ENCODE results near the gene PDZRN3.
A peak's percentile ranks its signal among the peaks of the same experiment; 100 is the strongest.

The PDZRN3 gene

DNA sequence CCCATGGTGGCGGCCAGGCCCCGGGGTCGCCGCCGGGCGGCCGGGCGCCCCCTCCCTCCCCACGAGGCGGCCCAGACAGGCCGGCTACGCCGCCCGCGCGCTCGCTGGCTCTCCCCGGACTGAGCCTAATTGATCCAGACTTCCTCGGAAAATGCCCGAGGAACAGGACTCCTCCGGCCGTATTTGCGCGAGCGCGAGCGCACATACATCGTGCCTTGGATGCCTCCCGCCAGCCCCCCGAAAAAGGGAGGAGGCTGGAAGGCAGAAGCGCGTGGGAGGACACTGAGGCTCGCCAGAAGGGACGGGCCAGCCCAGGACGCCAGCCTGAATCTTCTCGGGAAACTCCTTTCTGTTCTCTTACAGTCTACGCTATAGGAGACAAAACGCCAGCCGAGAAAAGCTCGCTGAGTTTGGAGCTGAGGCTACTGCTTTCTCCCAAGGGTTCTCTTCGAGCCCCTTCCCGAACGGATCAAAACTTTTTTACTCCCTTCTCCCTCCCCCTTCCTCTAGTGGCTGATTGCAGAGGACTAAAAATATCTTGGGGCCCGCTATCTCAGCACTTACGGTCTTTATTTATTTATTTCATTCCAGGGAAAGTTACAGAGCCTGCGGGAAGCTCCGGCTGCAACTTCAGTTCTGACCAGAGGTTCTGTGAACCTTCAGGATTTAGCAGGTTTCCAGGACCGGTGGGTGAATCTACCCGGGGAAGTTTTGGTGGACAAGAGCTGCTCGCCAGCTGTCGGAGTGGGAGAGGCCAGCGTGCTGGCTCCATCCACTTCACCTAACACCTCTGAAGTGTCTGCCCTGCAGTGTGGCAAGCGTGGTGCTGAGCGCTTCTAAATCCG is at the start of gene PDZRN3:
TSS of gene PDZRN3 (minus strand) at position 121 of the 845 bp plus-strand sequence.
- no peaks in the 10 kb centered on the region for H3K36me3 ChIP-seq (ENCODE audit: control insufficient read depth, insufficient read depth, low read length)
- H3K9ac ChIP-seq (ENCODE audit: low read length), result peak within 1 kb of the TSS; percentile 64
- H3K9me3 ChIP-seq (ENCODE audit: control insufficient read depth, low read length), result no peaks in the 10 kb centered on the region
- H3K4me3 ChIP-seq (ENCODE audit: low read length), result peak within 1 kb of the TSS; percentile 50
- H3K27me3 ChIP-seq (ENCODE audit: control insufficient read depth, insufficient read depth, low read length), result peaks cover 17% of the 10 kb centered on the region
- H3K4me1 ChIP-seq (ENCODE audit: control insufficient read depth, insufficient read depth, low read length), result no peaks in the 10 kb centered on the region

GRCh38 chr3:73674280-73674679 is 49.5 kb upstream of the PDZRN3 start:
- Histone ChIP-seq H3K9ac (ENCODE audit: low read length) (no peak overlapping the region), H3K36me3 (ENCODE audit: control insufficient read depth, insufficient read depth, low read length) (no peaks in the 10 kb centered on the region), H3K9me3 (ENCODE audit: control insufficient read depth, low read length) (no peaks in the 10 kb centered on the region), H3K4me3 (ENCODE audit: low read length) (no peak overlapping the region), H3K4me1 (ENCODE audit: control insufficient read depth, insufficient read depth, low read length) (no peaks in the 10 kb centered on the region), H3K27me3 (ENCODE audit: control insufficient read depth, insufficient read depth, low read length) (no peaks in the 10 kb centered on the region)

- Histone ChIP-seq H3K9me3 (ENCODE audit: control insufficient read depth, low read length) (no peaks in the 10 kb centered on the region), H3K36me3 (ENCODE audit: control insufficient read depth, insufficient read depth, low read length) (no peaks in the 10 kb centered on the region), H3K4me1 (ENCODE audit: control insufficient read depth, insufficient read depth, low read length) (no peaks in the 10 kb centered on the region), H3K4me3 (ENCODE audit: low read length) (no peak overlapping the region), H3K27me3 (ENCODE audit: control insufficient read depth, insufficient read depth, low read length) (no peaks in the 10 kb centered on the region), H3K9ac (ENCODE audit: low read length) (no peak overlapping the region)
Observed at GRCh38 chr3:73669260-73669659, 44.5 kb upstream of the PDZRN3 start.

GRCh38 chr3:73668391-73668790 is 43.6 kb upstream of the PDZRN3 start:
- Histone ChIP-seq H3K9ac (ENCODE audit: low read length) (no peak overlapping the region), H3K4me3 (ENCODE audit: low read length) (no peak overlapping the region)

GRCh38 chr3:73667889-73668288 is 43.1 kb upstream of the PDZRN3 start:
- Histone ChIP-seq H3K27me3 (ENCODE audit: control insufficient read depth, insufficient read depth, low read length) (no peaks in the 10 kb centered on the region), H3K9me3 (ENCODE audit: control insufficient read depth, low read length) (no peaks in the 10 kb centered on the region), H3K4me3 (ENCODE audit: low read length) (no peak overlapping the region), H3K4me1 (ENCODE audit: control insufficient read depth, insufficient read depth, low read length) (no peaks in the 10 kb centered on the region), H3K9ac (ENCODE audit: low read length) (no peak overlapping the region), H3K36me3 (ENCODE audit: control insufficient read depth, insufficient read depth, low read length) (no peaks in the 10 kb centered on the region)

More at GRCh38 chr3:73668391-73668790, 43.6 kb upstream of the PDZRN3 start:
- no peaks in the 10 kb centered on the region for H3K27me3 ChIP-seq (ENCODE audit: control insufficient read depth, insufficient read depth, low read length)
- H3K9me3 ChIP-seq (ENCODE audit: control insufficient read depth, low read length), result no peaks in the 10 kb centered on the region
- no peaks in the 10 kb centered on the region for H3K36me3 ChIP-seq (ENCODE audit: control insufficient read depth, insufficient read depth, low read length)
- no peaks in the 10 kb centered on the region for H3K4me1 ChIP-seq (ENCODE audit: control insufficient read depth, insufficient read depth, low read length)

- H3K4me3 ChIP-seq (ENCODE audit: low read length), result no peak overlapping the region
- H3K36me3 ChIP-seq (ENCODE audit: control insufficient read depth, insufficient read depth, low read length), result no peaks in the 10 kb centered on the region
- H3K9me3 ChIP-seq (ENCODE audit: control insufficient read depth, low read length), result no peaks in the 10 kb centered on the region
- no peaks in the 10 kb centered on the region for H3K4me1 ChIP-seq (ENCODE audit: control insufficient read depth, insufficient read depth, low read length)
- H3K27me3 ChIP-seq (ENCODE audit: control insufficient read depth, insufficient read depth, low read length), result no peaks in the 10 kb centered on the region
- no peak overlapping the region for H3K9ac ChIP-seq (ENCODE audit: low read length)
Observed at GRCh38 chr3:73665286-73665685, 40.5 kb upstream of the PDZRN3 start.

- H3K9me3 ChIP-seq (ENCODE audit: control insufficient read depth, low read length), result no peaks in the 10 kb centered on the region
- H3K4me1 ChIP-seq (ENCODE audit: control insufficient read depth, insufficient read depth, low read length), result no peaks in the 10 kb centered on the region
- no peaks in the 10 kb centered on the region for H3K27me3 ChIP-seq (ENCODE audit: control insufficient read depth, insufficient read depth, low read length)
- no peaks in the 10 kb centered on the region for H3K36me3 ChIP-seq (ENCODE audit: control insufficient read depth, insufficient read depth, low read length)
- no peak overlapping the region for H3K4me3 ChIP-seq (ENCODE audit: low read length)
- no peak overlapping the region for H3K9ac ChIP-seq (ENCODE audit: low read length)
Observed at GRCh38 chr3:73664389-73664788, 39.6 kb upstream of the PDZRN3 start.

DNA sequence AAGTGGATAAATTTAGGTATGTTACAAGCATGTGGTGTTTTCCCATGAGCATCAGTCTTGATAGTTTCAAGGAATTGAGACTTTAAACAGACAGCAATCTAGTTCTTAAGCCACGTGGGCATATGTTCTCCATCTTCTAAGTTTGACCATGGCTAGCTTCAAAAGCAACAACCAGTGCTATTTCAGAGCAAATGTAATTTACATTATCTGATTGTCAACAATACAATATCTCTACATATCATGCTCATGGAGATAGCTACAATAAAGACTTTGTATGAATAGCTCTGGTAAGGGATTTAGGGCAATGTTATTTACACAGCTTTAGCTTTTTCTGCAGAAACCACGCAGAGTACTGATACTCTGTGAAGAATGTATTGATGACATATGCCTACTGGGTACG is 38.8 kb upstream of the PDZRN3 start:
- H3K27me3 ChIP-seq (ENCODE audit: control insufficient read depth, insufficient read depth, low read length), result no peaks in the 10 kb centered on the region
- no peaks in the 10 kb centered on the region for H3K4me1 ChIP-seq (ENCODE audit: control insufficient read depth, insufficient read depth, low read length)
- H3K4me3 ChIP-seq (ENCODE audit: low read length), result no peak overlapping the region
- H3K36me3 ChIP-seq (ENCODE audit: control insufficient read depth, insufficient read depth, low read length), result no peaks in the 10 kb centered on the region
- no peaks in the 10 kb centered on the region for H3K9me3 ChIP-seq (ENCODE audit: control insufficient read depth, low read length)
- H3K9ac ChIP-seq (ENCODE audit: low read length), result no peak overlapping the region

GRCh38 chr3:73661265-73661664 is 36.5 kb upstream of the PDZRN3 start:
- Histone ChIP-seq H3K9ac (ENCODE audit: low read length) (no peak overlapping the region), H3K27me3 (ENCODE audit: control insufficient read depth, insufficient read depth, low read length) (no peaks in the 10 kb centered on the region), H3K9me3 (ENCODE audit: control insufficient read depth, low read length) (no peaks in the 10 kb centered on the region), H3K4me1 (ENCODE audit: control insufficient read depth, insufficient read depth, low read length) (no peaks in the 10 kb centered on the region), H3K4me3 (ENCODE audit: low read length) (no peak overlapping the region), H3K36me3 (ENCODE audit: control insufficient read depth, insufficient read depth, low read length) (no peaks in the 10 kb centered on the region)

DNA sequence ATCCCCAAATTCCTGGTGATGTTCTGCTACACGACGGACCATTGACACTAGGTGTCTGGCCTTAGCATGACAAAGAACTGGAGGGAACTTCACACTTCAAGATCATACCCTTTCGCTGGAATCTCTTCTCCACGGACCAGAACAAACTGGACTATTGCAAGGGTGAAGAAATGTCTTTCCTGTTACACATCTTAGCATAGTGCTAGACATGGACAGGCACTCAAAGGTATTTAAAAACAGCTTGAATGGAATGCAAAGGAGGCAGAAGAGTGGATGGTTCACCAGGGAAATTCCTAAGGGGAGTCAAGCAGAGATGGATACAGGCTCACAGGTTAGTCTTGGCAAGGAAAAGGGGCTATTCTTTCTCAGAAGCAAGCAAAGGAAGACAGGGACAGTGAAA is 33.5 kb upstream of the PDZRN3 start:
- Histone ChIP-seq H3K4me1 (ENCODE audit: control insufficient read depth, insufficient read depth, low read length) (no peaks in the 10 kb centered on the region), H3K9ac (ENCODE audit: low read length) (no peak overlapping the region), H3K9me3 (ENCODE audit: control insufficient read depth, low read length) (no peaks in the 10 kb centered on the region), H3K36me3 (ENCODE audit: control insufficient read depth, insufficient read depth, low read length) (no peaks in the 10 kb centered on the region), H3K4me3 (ENCODE audit: low read length) (no peak overlapping the region), H3K27me3 (ENCODE audit: control insufficient read depth, insufficient read depth, low read length) (no peaks in the 10 kb centered on the region)

DNA sequence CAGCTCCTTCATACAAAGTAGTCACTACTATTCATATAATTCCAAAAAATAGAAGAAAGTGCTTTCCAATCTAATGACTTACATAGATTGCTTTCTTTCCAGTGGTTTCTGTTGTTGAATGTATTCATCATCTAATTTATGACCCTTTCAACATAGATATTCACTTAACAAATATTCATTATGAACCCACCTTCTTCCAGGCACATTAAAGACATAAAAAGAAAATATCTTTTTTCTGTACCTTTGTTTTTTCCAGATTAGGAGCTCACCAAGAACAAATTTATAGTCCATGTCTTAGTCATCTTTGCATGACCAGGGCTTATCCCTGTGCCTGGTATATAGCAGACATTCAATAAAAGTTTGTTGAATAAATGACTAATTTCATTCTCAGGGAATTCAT is 32.4 kb upstream of the PDZRN3 start:
- H3K4me3 ChIP-seq (ENCODE audit: low read length), result no peak overlapping the region
- H3K9ac ChIP-seq (ENCODE audit: low read length), result no peak overlapping the region
- no peaks in the 10 kb centered on the region for H3K4me1 ChIP-seq (ENCODE audit: control insufficient read depth, insufficient read depth, low read length)
- H3K27me3 ChIP-seq (ENCODE audit: control insufficient read depth, insufficient read depth, low read length), result no peaks in the 10 kb centered on the region
- H3K36me3 ChIP-seq (ENCODE audit: control insufficient read depth, insufficient read depth, low read length), result no peaks in the 10 kb centered on the region
- no peaks in the 10 kb centered on the region for H3K9me3 ChIP-seq (ENCODE audit: control insufficient read depth, low read length)

- no peaks in the 10 kb centered on the region for H3K4me1 ChIP-seq (ENCODE audit: control insufficient read depth, insufficient read depth, low read length)
- H3K9ac ChIP-seq (ENCODE audit: low read length), result no peak overlapping the region
- no peak overlapping the region for H3K4me3 ChIP-seq (ENCODE audit: low read length)
- no peaks in the 10 kb centered on the region for H3K27me3 ChIP-seq (ENCODE audit: control insufficient read depth, insufficient read depth, low read length)
- H3K9me3 ChIP-seq (ENCODE audit: control insufficient read depth, low read length), result no peaks in the 10 kb centered on the region
- H3K36me3 ChIP-seq (ENCODE audit: control insufficient read depth, insufficient read depth, low read length), result no peaks in the 10 kb centered on the region
Observed at GRCh38 chr3:73656241-73656890, 31.6 kb upstream of the PDZRN3 start.

All from mucosa of stomach (tissue), 1 donor.